IMR-90 (cell line): ENCODE data around the gene VAMP4. TPM values are rescaled to one million over a fixed set of nuclear protein-coding genes. Genes with fewer than 3 reads are reported as not detected.

Experiments
- ATAC-seq: fragments of 200-7000 bp; cut with Tn5 transposase; 2 replicates; pipeline ENCODE4 v1.9.1; 2020; ENCODE audit warnings: low read depth, mild to moderate bottlenecking, moderate library complexity
- BruUV-seq: library from RNA; stranded (reverse); fragments of 400-500 nt; replicated peaks from 2 replicates; lab custom pipeline; 2021; lab: Mats Ljungman, UMichigan
- CTCF ChIA-PET: fragments of 300-600 bp; formaldehyde crosslinking; extraction: SDS; loops from one replicate; lab custom pipeline; 2021; ENCODE audit warnings: antibody characterized with exemption; lab: Yijun Ruan, JAX
- POLR2A ChIA-PET: fragments of 300-600 bp; sonication (Branson Sonifier 250); formaldehyde crosslinking; loops from one replicate; lab custom pipeline; 2022; ENCODE audit warnings: antibody characterized with exemption; ENCODE audit not compliant: unreplicated experiment; lab: Charles Lee
- DNase-seq: peaks from one replicate; pipeline ENCODE4 v3.0.0; 2013
- H2AFZ ChIP-seq: replicated peaks from 2 replicates; pipeline ENCODE3; 2013; ENCODE audit warnings: low read length, mild to moderate bottlenecking; ENCODE audit not compliant: poor library complexity
- H2AK5ac ChIP-seq: 2 replicates; pipeline ENCODE4 v1.6.1; 2013; ENCODE audit warnings: low read depth, low read length, inconsistent platforms
- H2AK9ac ChIP-seq: replicated peaks from 2 replicates; pipeline ENCODE3; 2013; ENCODE audit warnings: mild to moderate bottlenecking, low read depth, low read length, moderate library complexity; ENCODE audit not compliant: poor library complexity
- H2BK120ac ChIP-seq: 2 replicates; pipeline ENCODE4 v1.6.1; 2013; ENCODE audit warnings: low read depth, low read length, inconsistent platforms
- H2BK15ac ChIP-seq: 3 replicates; pipeline ENCODE4 v1.6.1; 2013; ENCODE audit warnings: low read depth, low read length, inconsistent platforms
- H2BK20ac ChIP-seq: 2 replicates; pipeline ENCODE4 v1.6.1; 2013; ENCODE audit warnings: low read depth, mild to moderate bottlenecking, inconsistent platforms, low read length, moderate library complexity
- H2BK5ac ChIP-seq: 2 replicates; pipeline ENCODE4 v1.6.1; 2013; ENCODE audit warnings: mild to moderate bottlenecking, low read depth, low read length, inconsistent platforms; ENCODE audit not compliant: poor library complexity, severe bottlenecking
- H3K14ac ChIP-seq: replicated peaks from 2 replicates; pipeline ENCODE4 v1.6.1; 2013; ENCODE audit warnings: low read depth, low read length, inconsistent platforms
- H3K18ac ChIP-seq: 2 replicates; pipeline ENCODE4 v1.6.1; 2013; ENCODE audit warnings: low read depth, low read length, control low read depth
- H3K23ac ChIP-seq: 2 replicates; pipeline ENCODE4 v1.6.1; 2013; ENCODE audit warnings: low read depth, low read length, inconsistent platforms
- H3K27ac ChIP-seq: 2 replicates; pipeline ENCODE4 v1.5.1; 2013; ENCODE audit warnings: mild to moderate bottlenecking, control low read depth, low read length; ENCODE audit not compliant: insufficient read depth
- H3K27me3 ChIP-seq: 2 replicates; pipeline ENCODE4 v1.6.1; 2013; ENCODE audit warnings: low read length; ENCODE audit not compliant: control insufficient read depth, insufficient read depth
- H3K36me3 ChIP-seq: 2 replicates; pipeline ENCODE4 v1.6.1; 2013; ENCODE audit warnings: low read length, mixed read lengths; ENCODE audit not compliant: control insufficient read depth, insufficient read depth
- H3K4ac ChIP-seq: 2 replicates; pipeline ENCODE4 v1.6.1; 2013; ENCODE audit warnings: low read depth, low read length, inconsistent platforms
- H3K4me1 ChIP-seq: 2 replicates; pipeline ENCODE4 v1.6.1; 2013; ENCODE audit warnings: low read length, mixed read lengths; ENCODE audit not compliant: control insufficient read depth, insufficient read depth
- H3K4me2 ChIP-seq: 2 replicates; pipeline ENCODE4 v1.6.1; 2013; ENCODE audit warnings: low read depth, mild to moderate bottlenecking, control low read depth, low read length, moderate library complexity
- H3K4me3 ChIP-seq: 2 replicates; pipeline ENCODE4 v1.5.1; 2013; ENCODE audit warnings: low read depth, mild to moderate bottlenecking, control low read depth, low read length, moderate library complexity; ENCODE audit not compliant: insufficient read depth
- H3K56ac ChIP-seq: 2 replicates; pipeline ENCODE4 v1.6.1; 2013; ENCODE audit warnings: low read length, inconsistent platforms; ENCODE audit not compliant: insufficient read depth; ENCODE audit errors: extremely low read depth
- H3K79me1 ChIP-seq, 2 experiments: 2 replicates each; pipeline ENCODE4 v1.6.1; 2013; ENCODE audit warnings: low read length in 2 of 2, inconsistent platforms in 1 of 2, low read depth in 1 of 2
- H3K9ac ChIP-seq: 2 replicates; pipeline ENCODE4 v1.6.1; 2013; ENCODE audit warnings: low read depth, low read length, control low read depth
- H3K9me1 ChIP-seq: 2 replicates; pipeline ENCODE4 v1.6.1; 2013; ENCODE audit warnings: low read length, inconsistent platforms; ENCODE audit not compliant: insufficient read depth
- H3K9me3 ChIP-seq: 2 replicates; pipeline ENCODE4 v1.6.1; 2013; ENCODE audit warnings: low read length; ENCODE audit not compliant: control insufficient read depth, insufficient read depth
- H4K20me1 ChIP-seq: 2 replicates; pipeline ENCODE4 v1.6.1; 2013; ENCODE audit warnings: low read length, inconsistent platforms; ENCODE audit not compliant: insufficient read depth
- H4K5ac ChIP-seq: 2 replicates; pipeline ENCODE4 v1.6.1; 2013; ENCODE audit warnings: mild to moderate bottlenecking, low read depth, low read length, control low read depth
- H4K8ac ChIP-seq, 2 experiments: 2 replicates each; pipeline ENCODE4 v1.6.1; 2013; ENCODE audit warnings: low read depth in 2 of 2, low read length in 2 of 2, control low read depth in 1 of 2, inconsistent platforms in 1 of 2
- H4K91ac ChIP-seq: 2 replicates; pipeline ENCODE4 v1.6.1; 2013; ENCODE audit warnings: low read depth, low read length, inconsistent platforms; ENCODE audit not compliant: insufficient read depth
- CEBPB ChIP-seq: IDR thresholded peaks from 2 replicates; pipeline ENCODE4 v1.6.1; 2012; ENCODE audit warnings: low read depth, low read length, improper control_type of control experiment
- RAD21 ChIP-seq: IDR thresholded peaks from 2 replicates; pipeline ENCODE4 v1.6.1; 2012; ENCODE audit warnings: low read length, improper control_type of control experiment
- RCOR1 ChIP-seq: IDR thresholded peaks from 2 replicates; pipeline ENCODE4 v1.6.1; 2012; ENCODE audit warnings: mild to moderate bottlenecking, low read length, improper control_type of control experiment; ENCODE audit not compliant: insufficient replicate concordance
- WGBS, 2 experiments: methylation state at CpG; one replicate each; pipeline versions ENCODE4 v1.1.5 to v1.1.7; 2013; ENCODE audit warnings: missing lambda C conversion rate in 2 of 2; ENCODE audit not compliant: insufficient read length in 1 of 2; ENCODE audit errors: extremely low coverage in 2 of 2; 5-methylcytosine and 5-hydroxymethylcytosine counted together
- dilution Hi-C: fragments of 300-500 bp; cut with HindIII; formaldehyde crosslinking; loops from one replicate; pipeline ENCODE4 v1.14.3; 2018; ENCODE audit warnings: low sequenced_read_pairs; ENCODE audit not compliant: unreplicated experiment
- in situ Hi-C: fragments of 300-500 bp; cut with MboI; formaldehyde crosslinking; loops from 3 replicates; pipeline ENCODE4 v1.14.3; 2019; ENCODE audit warnings: low sequenced_read_pairs, inconsistent platforms, mixed read lengths
- intact Hi-C: fragments of 100-400 bp; cut with micrococcal nuclease; formaldehyde crosslinking; loops from 2 replicates; pipeline ENCODE4 v1.10.0; 2022
- polyA plus RNA-seq, 3 experiments: library from polyadenylated mRNA; depleted of rRNA; stranded (reverse); fragments of >200 nt; gene quantifications; 2 replicates each; pipeline ENCODE4 v1.2.3, GENCODE V29; 2012; ENCODE audit warnings: low replicate concordance in 1 of 3
- total RNA-seq: library from RNA; depleted of rRNA; stranded (reverse); fragments of >200 nt; gene quantifications from 2 replicates; pipeline ENCODE4 v1.2.3, GENCODE V29; 2012
- TF ChIP-seq, protein P1 (sequence below): conservative IDR thresholded peaks from 2 replicates; pipeline ENCODE4 v1.5.1; 2012; ENCODE audit warnings: mild to moderate bottlenecking, low read depth, low read length, improper control_type of control experiment

The VAMP4 gene
- total and polyA plus RNA-seq, 2 of the 4 experiments (the other 2 are of a cell fraction), result 3.4 to 5.4 TPM

GRCh38 chr1:171680339-171680738, 61.5 kb downstream of the VAMP4 start:
- Histone ChIP-seq H2AK5ac (no peak overlapping the region), H2AFZ (no peak overlapping the region), H3K4me3 (no peak overlapping the region), H3K79me1 (no peaks in the 10 kb centered on the region), H3K4ac (no peak overlapping the region), H2BK120ac (no peak overlapping the region), H3K4me2 (no peak overlapping the region), H4K91ac (no peak overlapping the region), H3K56ac (no peak overlapping the region), H4K20me1 (no peaks in the 10 kb centered on the region), H3K27me3 (no peaks in the 10 kb centered on the region; the same call in 1 of the 2 replicates), H2BK15ac (no peak overlapping the region), H3K27ac (no peak overlapping the region), H3K18ac (no peak overlapping the region), H3K4me1 (no peaks in the 10 kb centered on the region), H4K5ac (no peak overlapping the region), H4K8ac (no peak overlapping the region), H2BK5ac (no peak overlapping the region), H2BK20ac (no peak overlapping the region), H3K14ac (no peak overlapping the region), H3K9me3 (no peaks in the 10 kb centered on the region), H2AK9ac (no peak overlapping the region), H3K9me1 (no peaks in the 10 kb centered on the region), H3K23ac (no peak overlapping the region), H3K36me3 (no peaks in the 10 kb centered on the region), H3K9ac (no peak overlapping the region)
- dilution Hi-C loops, result no loop called here
- intact Hi-C loops, result no loop called here
- ChIA-PET POLR2A (no interaction called here), CTCF (no interaction called here)
- no TSS peak for BruUV-seq
- in situ Hi-C loops, result no loop called here
- WGBS, 2 experiments, result no CpG with 5 or more reads among the region's 3 CpGs
- no peak for ATAC-seq
- no peak for DNase-seq
- TF ChIP-seq CEBPB (no peak), RCOR1 (no peak), RAD21 (no peak)
- TF ChIP-seq, protein P1, sequence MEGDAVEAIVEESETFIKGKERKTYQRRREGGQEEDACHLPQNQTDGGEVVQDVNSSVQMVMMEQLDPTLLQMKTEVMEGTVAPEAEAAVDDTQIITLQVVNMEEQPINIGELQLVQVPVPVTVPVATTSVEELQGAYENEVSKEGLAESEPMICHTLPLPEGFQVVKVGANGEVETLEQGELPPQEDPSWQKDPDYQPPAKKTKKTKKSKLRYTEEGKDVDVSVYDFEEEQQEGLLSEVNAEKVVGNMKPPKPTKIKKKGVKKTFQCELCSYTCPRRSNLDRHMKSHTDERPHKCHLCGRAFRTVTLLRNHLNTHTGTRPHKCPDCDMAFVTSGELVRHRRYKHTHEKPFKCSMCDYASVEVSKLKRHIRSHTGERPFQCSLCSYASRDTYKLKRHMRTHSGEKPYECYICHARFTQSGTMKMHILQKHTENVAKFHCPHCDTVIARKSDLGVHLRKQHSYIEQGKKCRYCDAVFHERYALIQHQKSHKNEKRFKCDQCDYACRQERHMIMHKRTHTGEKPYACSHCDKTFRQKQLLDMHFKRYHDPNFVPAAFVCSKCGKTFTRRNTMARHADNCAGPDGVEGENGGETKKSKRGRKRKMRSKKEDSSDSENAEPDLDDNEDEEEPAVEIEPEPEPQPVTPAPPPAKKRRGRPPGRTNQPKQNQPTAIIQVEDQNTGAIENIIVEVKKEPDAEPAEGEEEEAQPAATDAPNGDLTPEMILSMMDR, result no peak
